Thoracic aorta (tissue), 2 donors: Measurements from ENCODE around the gene GATA6. TPM values are rescaled to one million over a fixed set of nuclear protein-coding genes. Genes with fewer than 3 reads are reported as not detected.

Source experiments
- ATAC-seq: fragments of 150-250 bp; one replicate; pipeline ENCODE4 v1.8.0; 2017; ENCODE audit warnings: low read depth; ENCODE audit not compliant: insufficient number of reproducible peaks, low FRiP score
- DNase-seq: peaks from one replicate; pipeline ENCODE4 v3.0.0-alpha.2; 2020; ENCODE audit warnings: low spot score
- H3K27ac ChIP-seq, 2 donors: fragments of 200-600 bp; sonication (generic); 1 replicate in 1 of 2; 2 replicates in 1 of 2; pipeline ENCODE4 v1.5.1; 2016; ENCODE audit warnings: mild to moderate bottlenecking in 2 of 2, moderate library complexity in 2 of 2
- H3K27me3 ChIP-seq: fragments of 200-600 bp; sonication (generic); replicated peaks from 2 replicates; pipeline ENCODE4 v1.6.0; 2016; ENCODE audit warnings: mild to moderate bottlenecking; ENCODE audit not compliant: insufficient read depth
- H3K36me3 ChIP-seq: fragments of 200-600 bp; sonication (generic); one replicate; pipeline ENCODE4 v1.5.1; 2016
- H3K4me1 ChIP-seq, 2 donors: fragments of 200-600 bp; sonication (generic); 1 replicate in 1 of 2; 2 replicates in 1 of 2; pipeline versions ENCODE4 v1.5.1 to v1.6.0; 2016; ENCODE audit warnings: low read depth in 2 of 2, mild to moderate bottlenecking in 1 of 2; ENCODE audit not compliant: control insufficient read depth in 1 of 2
- H3K4me3 ChIP-seq: fragments of 200-600 bp; sonication (generic); 2 replicates; pipeline ENCODE4 v1.5.1; 2016; ENCODE audit warnings: mild to moderate bottlenecking
- H3K9me3 ChIP-seq: fragments of 200-600 bp; sonication (generic); 2 replicates; pipeline ENCODE4 v1.5.1; 2016
- total RNA-seq, 2 donors: library from RNA; depleted of rRNA; stranded (reverse); fragments of >200 nt; gene quantifications; one replicate each; pipeline versions ENCODE4 v1.1.0 to v1.2.3, GENCODE V29; 2016
- TF ChIP-seq, protein P1 (sequence below): fragments of 200-600 bp; sonication (generic); IDR thresholded peaks from one replicate; pipeline ENCODE4 v1.5.1; 2019; ENCODE audit warnings: antibody characterized with exemption

Gene GATA6
- total RNA-seq, 2 donors from 2014 or later, result 92.7 to 92.8 TPM

DNA sequence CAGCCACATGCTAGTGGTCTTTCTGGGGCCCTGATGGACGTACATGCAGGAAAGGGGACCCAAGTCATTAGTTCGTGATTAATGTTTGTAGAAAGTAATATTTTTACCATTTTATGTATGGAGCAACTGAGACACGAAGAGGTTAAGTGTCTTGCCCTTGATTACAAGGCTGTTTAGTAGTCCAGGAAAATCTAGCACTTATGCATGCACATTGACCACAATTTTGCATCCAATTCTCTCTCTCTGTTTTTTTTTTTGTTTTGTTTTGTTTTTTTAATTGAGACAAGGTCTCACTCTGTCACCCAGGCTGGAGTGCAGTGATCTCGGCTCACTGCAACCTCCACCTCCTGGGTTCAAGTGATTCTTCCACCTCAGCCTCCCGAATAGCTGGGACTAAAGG is 8.3 kb upstream of the GATA6 start:
- H3K4me1 ChIP-seq, result peaks cover 7 to 25% of the 10 kb centered on the region in 2 donors
- no peak overlapping the region for H3K27ac ChIP-seq
- H3K4me3 ChIP-seq, result no peak overlapping the region
- DNase-seq, result no peak
- no peaks in the 10 kb centered on the region for H3K9me3 ChIP-seq
- no peaks in the 10 kb centered on the region for H3K27me3 ChIP-seq
- no peak for ATAC-seq
- H3K36me3 ChIP-seq, result no peaks in the 10 kb centered on the region
- TF ChIP-seq, protein P1, sequence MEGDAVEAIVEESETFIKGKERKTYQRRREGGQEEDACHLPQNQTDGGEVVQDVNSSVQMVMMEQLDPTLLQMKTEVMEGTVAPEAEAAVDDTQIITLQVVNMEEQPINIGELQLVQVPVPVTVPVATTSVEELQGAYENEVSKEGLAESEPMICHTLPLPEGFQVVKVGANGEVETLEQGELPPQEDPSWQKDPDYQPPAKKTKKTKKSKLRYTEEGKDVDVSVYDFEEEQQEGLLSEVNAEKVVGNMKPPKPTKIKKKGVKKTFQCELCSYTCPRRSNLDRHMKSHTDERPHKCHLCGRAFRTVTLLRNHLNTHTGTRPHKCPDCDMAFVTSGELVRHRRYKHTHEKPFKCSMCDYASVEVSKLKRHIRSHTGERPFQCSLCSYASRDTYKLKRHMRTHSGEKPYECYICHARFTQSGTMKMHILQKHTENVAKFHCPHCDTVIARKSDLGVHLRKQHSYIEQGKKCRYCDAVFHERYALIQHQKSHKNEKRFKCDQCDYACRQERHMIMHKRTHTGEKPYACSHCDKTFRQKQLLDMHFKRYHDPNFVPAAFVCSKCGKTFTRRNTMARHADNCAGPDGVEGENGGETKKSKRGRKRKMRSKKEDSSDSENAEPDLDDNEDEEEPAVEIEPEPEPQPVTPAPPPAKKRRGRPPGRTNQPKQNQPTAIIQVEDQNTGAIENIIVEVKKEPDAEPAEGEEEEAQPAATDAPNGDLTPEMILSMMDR, result no peak

DNA sequence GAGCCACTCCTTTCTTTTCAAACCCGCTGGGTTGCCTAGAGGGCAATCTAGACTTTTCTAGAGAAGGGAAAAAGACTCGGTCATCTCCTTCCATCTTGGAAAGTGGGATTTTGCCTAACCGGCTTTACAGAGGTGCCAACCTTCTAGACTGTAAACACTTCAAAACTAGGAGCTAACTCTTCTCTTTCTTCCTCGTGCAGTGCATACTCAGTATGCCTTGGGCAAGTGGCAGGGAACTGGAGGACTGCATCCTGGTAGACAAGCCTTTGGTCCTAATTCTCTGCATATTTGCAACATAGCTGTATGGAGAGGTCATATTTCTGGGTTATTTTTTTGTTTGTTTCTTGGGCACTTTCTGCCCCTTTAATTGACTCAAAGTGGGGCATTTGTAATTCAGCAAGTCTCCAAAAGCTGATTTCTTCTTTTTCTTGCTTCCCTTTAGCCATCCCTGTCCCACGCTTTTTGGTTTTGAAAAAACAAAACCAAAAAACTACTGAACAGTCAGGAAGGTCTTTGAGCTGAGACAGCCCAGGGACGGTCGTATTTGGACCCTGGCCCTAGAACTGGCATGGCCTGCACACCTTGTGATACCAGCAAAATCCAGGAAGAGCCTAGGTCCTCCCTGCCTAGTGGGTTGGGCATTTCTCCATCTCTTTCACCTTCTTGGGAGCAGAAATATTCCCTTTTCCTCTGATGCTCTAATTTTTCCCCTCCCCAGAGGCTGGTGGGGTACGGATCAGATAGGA is 5.8 kb upstream of the GATA6 start:
- H3K27ac ChIP-seq, result peak overlapping the region; percentile 98 to 100
- peaks cover 7 to 25% of the 10 kb centered on the region in 2 donors for H3K4me1 ChIP-seq
- no peaks in the 10 kb centered on the region for H3K36me3 ChIP-seq
- ATAC-seq (no peak), DNase-seq (no peak)
- no peaks in the 10 kb centered on the region for H3K9me3 ChIP-seq
- peak overlapping the region; percentile 100 for H3K4me3 ChIP-seq
- TF ChIP-seq, protein P1, result no peak
- H3K27me3 ChIP-seq, result no peaks in the 10 kb centered on the region

DNA sequence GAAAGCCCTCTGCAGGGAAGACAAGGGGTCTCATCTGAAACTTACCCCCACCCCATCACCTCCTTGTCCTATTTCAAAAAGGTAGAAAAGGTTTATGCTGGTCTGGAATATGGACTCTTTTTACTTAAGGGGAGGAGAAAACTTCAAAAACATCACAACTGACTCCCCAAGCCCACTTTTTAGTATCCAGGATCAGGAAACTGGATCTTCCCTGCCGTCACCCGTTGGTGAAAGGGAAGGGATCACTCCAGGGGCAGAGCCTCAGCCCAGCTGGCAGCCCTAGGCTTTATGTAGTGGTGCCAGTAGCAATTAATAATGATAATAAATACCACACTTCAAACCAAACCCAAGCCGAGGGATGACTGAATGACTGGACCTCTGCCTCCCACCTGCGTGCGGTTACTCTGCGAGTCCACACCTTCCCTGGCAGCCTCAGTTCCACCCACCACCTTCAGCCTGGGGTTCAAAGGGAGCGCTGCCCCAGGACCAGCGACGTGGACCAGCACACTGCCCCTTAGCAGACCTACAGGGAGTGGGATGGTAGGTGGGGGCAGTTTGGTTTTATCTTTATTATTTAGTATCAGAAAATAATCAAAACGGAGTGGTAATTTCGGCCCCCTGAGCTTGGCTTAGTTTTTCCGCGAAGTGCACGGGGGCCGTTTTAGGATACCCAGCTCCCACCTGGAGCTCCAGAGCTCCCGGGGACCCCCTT is 4.9 kb upstream of the GATA6 start:
- Histone ChIP-seq H3K27ac (peak overlapping the region; percentile 98 to 100), H3K9me3 (no peaks in the 10 kb centered on the region), H3K4me3 (peak overlapping the region; percentile 100), H3K36me3 (no peaks in the 10 kb centered on the region), H3K4me1 (peaks cover 7 to 25% of the 10 kb centered on the region in 2 donors), H3K27me3 (no peaks in the 10 kb centered on the region)
- ATAC-seq (no peak), DNase-seq (no peak)
- TF ChIP-seq, protein P1, result no peak

DNA sequence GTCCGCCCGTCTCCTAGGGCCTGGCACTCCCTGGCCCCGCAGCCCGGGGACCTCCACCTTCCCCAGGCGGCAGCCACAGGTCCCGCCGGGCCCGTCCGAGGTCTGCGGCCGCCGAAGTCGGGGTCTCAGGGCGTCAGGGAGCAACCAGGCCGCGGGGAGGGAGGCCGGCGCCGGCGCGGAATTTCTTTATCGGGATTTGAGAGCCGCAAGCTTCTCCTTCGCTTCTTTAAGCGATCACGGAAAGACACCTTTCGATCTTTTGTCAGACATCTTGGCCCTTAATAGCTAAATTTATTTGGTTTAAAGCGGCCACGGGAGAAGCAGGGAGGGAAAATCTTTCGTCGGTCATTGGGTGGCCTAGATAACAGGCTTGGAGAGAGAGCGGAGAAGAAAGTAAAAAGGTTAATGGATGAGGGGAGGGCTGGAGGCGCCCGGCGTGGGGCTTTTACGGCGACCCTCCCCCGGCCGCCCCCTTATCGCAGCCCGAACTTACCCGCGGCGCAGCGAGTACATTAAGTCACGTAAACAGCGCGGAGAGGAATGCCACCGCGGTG is 4.3 kb upstream of the GATA6 start:
- ATAC-seq (no peak), DNase-seq (no peak)
- peak overlapping the region; percentile 98 to 100 for H3K27ac ChIP-seq
- H3K4me1 ChIP-seq, result peaks cover 7 to 25% of the 10 kb centered on the region in 2 donors
- TF ChIP-seq, protein P1, result no peak
- no peaks in the 10 kb centered on the region for H3K9me3 ChIP-seq
- H3K36me3 ChIP-seq, result no peaks in the 10 kb centered on the region
- H3K27me3 ChIP-seq, result no peaks in the 10 kb centered on the region
- peak overlapping the region; percentile 100 for H3K4me3 ChIP-seq

DNA sequence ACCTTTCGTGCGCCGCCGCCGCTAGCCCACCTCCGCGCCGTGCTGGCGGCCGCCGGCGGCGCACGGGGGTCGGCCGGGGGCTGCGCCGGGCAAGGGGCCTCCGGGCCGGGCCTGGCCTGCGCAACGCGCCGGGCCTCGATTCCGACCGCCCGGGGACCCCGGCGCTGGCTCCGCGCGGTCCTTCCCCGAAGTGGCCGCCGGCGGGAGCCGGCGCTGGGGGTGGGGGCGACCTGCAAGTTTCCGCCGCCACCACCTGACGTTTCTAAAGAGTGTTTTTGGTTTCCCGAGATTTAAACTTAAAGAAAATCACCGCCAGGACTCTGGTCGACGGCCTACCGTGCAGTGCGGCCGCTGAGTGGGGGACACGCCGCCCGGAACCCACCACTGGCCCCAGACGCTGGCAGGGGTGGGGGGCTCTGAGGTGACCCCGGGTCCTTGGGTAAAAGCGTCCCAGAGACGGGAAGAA is 3.8 kb upstream of the GATA6 start:
- ATAC-seq (no peak), DNase-seq (no peak)
- Histone ChIP-seq H3K9me3 (no peaks in the 10 kb centered on the region), H3K27me3 (no peaks in the 10 kb centered on the region), H3K4me3 (peak overlapping the region; percentile 100), H3K36me3 (no peaks in the 10 kb centered on the region), H3K4me1 (peaks cover 7 to 25% of the 10 kb centered on the region in 2 donors), H3K27ac (peak overlapping the region; percentile 98 to 100)
- TF ChIP-seq, protein P1, result no peak
